Islet precursor cell (in vitro differentiated cells): ENCODE results near the gene PTPRN2.

Experiments
- DNase-seq: peaks from one replicate; pipeline ENCODE4 v3.0.0-alpha.2; 2018

PTPRN2 gene

DNA sequence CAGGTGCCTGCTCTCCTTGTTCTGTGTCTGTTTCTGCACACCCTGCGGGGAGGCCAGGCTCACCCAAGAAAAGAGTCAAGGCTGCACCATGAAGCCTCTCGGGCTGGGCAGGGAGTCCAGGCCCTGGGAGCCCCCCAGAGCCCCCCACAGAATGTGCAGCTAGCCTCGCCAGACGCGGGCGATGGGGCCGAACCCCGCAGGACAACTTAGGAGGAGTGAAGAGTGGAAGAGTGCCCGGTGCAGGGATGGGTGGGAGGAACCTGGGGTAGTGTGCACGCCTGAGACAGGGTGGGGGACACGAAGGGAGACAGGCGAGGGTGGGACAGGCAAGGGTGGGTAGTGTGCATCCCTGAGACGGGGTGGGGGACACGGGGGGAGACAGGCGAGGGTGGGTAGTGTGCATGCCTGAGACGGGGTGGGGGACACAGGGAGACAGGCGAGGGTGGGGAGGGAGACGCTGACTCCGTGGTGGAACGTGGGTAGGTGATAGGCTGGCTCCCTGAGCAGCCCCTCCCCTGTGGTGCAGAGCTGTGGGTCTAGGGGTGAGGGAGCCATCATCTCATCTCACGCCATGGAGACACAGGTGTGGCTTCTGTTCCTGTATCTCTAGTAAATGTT is 635.5 kb downstream of the PTPRN2 start:
- no peak for DNase-seq

DNA sequence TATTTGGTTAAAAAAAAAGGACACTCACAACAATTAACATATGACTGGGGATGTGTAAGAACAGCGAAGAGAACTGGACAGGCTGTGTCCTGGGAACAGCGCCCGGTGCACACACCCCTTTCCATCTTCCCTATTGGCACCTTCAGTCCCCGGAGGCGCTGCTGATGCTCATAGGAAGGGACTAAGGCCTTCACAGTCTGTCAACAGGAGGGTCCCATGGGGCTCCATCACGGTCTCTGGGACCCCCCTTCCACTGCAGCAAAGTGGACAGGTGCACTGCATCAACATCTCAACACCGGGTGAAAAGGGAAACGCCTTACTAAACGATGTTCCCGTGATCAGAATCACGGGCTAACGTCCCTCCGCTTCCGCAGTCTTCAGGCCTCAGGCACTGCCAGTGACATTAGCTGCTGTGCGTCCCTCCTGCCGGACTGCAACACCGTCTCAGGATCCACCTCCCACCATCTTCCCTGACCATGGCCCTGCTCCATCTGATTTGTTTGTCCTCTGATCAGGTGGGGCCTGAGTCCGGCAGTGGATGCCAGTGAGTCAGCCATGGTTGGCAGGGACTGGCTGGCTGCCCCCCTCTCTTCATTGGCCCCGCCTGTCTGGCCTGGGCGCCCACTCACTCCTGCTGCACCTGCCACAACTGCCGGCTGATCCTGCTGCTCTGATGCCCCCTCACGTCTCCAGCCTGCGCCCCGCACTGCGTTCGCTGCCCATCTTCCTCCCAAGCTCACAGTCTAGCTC is 636.1 kb downstream of the PTPRN2 start:
- DNase-seq, result no peak

DNA sequence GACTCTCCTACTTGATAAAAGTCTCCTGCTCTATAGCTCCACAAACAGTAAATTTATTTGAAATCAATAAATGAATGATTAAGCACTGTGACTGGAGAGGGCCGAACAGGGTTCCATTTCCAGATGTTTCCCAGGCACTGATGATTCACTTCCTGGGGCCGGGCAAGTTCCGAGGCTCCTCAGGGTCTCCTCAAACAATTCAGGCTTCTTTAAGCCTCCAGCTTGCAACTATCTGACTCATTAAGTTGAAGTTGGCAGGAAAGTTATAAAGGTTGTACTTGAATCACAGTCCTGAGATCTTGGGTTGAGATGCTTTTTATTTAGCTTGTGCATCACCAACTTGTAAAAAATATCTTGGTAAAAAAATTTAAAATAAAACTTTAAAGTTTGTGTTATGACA is 637.9 kb downstream of the PTPRN2 start:
- no peak for DNase-seq

DNA sequence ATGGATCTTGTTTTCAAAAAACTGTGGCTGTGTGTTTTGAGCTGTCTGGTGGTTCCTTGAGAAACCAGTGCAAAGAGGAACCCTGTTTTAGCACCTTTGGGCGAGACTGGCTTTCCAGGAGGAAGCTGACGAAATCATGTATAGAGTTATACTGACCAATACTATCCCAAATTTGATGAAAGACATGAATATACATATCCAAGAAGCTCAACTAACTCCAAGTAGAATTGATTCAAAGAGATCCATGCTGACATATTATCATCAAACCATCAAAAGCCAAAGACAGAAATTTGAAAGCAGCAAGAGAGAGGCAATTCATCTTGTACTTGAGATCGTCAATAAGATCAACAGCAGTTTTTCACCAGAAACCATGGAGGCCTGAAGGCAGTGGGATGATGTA is 640.1 kb downstream of the PTPRN2 start:
- DNase-seq, result no peak

DNA sequence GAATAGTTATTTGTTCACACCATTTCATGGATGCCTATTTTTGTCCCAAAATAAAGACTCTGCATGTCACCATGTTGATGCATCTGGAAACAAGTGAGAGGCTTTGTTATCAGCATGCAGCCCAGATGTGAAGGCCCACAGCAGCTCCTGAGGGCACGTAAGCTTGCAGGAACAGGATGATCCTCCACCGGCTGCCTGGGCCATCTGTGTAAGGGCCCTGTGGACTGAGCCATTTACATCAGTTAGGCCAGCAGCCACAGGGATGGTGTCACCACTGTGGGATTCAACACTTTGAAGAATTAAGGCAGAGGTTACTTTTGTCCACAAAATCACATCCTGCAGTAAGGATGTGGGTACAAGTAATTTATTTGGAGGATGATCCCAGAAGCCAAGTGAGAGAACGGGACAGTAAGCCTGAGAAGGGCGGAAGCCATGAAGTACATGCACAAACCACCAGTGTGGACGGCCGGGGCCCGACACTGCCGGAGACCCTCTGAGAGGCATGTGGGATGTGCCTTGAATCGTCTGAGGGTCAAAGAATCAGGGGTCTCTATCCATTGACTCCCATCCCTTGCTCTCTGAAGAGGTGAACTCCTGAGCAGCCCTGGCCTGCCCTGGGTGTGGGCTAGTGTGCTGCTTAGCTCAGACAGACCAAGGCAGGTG is 641.1 kb downstream of the PTPRN2 start:
- no peak for DNase-seq

DNA sequence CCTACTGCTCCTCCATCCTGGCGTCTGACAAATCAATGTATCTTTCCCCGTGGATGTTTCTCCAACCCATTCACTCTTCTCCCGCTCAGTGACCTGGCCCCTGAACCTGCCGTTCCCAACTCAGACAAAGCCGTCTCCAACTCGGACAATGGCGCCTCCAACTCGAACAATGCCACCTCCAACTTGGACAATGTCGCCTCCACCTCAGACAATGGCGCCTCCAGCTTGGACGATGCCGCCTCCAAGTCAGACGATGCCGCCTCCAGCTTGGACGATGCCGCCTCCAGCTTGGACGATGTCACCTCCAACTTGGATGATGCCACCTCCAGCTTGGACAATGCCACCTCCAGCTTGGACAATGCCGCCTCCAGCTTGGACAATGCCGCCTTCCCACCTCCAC is 642.2 kb downstream of the PTPRN2 start:
- no peak for DNase-seq

DNA sequence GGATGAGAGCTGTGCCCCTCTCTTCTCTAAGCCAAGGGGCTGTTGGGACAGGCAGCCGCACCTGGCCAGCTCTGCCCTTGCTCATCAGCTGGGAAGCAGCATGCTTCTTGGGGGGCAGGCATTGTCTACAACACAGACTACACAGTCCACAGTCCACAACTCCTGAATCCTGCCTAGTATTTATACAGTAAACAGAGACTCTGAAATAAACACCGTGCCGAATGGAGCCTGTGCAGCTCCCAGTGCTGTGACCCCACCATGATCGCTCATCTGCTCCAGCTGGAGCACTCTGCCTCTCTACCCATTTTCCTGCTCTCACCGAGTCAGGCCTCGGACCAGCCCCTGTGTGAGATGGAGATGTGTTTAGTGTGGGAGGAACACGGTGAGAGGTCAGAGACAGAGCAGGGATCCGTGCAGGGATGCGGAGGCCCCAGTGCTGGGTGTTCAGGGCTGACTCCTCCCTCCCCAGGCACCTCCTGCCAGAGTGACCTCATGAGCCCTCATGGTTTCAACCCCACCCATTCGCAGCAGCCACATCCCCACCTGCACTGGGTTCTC is 642.8 kb downstream of the PTPRN2 start:
- no peak for DNase-seq

DNA sequence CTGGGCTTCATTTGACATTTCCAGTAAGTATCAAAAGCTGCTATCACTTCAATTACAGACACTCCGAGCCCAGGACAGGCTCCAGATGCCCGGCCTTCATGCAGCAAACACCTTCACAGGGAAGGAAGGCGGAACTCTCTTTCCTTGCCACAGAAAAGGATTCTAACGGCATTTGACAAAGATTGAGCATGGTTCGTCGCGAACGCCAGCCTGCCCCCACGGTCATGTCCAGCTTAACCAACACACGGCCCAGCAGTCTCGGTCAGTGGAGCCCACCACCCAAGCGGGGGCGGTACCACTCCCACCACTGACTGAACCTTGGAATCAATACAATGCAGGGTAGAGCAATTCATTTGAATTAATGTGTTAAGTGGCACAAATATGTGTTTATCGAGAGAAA is 643.6 kb downstream of the PTPRN2 start:
- DNase-seq, result peak; percentile 39

DNA sequence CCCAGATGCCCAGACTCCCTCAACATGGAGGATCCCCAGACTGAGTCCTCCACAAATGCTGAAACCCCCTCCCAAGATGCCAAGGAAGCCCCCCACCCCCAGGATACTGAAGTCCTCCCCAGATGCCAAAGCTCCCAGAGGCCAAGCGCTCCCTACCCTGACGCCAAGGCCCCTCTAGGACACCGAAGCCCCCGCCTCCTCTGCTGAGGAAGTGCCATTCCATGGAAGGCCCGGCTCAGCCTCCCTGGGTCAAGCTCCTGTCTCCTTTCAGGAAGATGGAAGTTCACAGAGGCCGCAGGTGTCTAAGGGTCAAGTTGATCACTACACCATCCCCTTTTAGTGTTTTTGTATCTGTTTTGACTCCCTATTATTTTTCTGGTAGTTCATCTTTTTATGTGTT is 644.1 kb downstream of the PTPRN2 start:
- peak; percentile 20 for DNase-seq

DNA sequence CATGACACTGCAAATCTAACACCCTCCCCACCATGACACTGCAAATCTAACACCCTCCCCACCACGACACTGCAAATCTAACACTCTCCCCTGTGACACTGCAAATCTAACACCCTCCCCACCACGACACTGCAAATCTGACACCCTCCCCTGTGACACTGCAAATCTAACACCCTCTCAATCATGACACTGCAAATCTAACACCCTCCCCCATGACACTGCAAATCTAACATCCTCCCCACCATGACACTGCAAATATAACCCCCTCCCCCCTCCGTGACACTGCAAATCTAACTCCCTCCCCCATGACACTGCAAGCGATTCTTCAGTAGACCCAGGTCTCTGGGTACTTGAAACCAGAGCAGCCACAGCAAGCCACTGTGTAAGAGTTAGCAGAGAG is 646.4 kb downstream of the PTPRN2 start:
- no peak for DNase-seq

DNA sequence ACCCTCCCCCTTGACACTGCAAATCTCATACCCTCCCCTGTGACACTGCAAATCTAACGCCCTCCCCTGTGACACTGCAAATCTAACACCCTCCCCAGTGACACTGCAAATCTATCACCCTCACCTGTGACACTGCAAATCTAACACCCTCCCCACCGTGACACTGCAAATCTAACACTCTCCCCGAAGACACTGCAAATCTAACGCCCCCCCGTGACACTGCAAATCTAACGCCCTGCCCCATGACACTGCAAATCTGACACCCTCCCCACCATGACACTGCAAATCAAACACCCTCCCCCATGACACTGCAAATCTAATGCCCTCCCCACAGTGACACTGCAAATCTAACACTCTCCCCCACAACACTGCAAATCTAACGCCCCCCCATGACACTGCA is 647.1 kb downstream of the PTPRN2 start:
- DNase-seq, result no peak

DNA sequence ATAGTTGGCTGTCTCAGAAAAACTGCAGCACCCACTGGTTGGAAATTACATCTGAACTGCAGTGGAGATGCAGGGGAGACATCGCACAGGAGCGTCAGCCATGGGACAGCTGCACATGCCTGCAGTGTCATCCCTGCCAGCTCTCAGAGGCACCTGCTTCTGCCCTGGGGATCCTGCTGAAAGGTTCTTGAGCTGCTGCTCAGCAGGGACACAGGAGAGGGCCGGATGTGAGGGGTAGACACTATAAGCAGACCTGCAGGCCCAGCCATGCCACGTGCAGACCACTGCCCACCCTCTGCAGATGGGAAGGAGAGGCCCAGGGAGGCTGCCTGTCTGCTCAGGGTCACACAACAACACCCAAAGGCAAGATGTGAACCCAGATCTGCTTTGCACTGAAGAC is 649.4 kb downstream of the PTPRN2 start:
- DNase-seq, result peak; percentile 38

DNA sequence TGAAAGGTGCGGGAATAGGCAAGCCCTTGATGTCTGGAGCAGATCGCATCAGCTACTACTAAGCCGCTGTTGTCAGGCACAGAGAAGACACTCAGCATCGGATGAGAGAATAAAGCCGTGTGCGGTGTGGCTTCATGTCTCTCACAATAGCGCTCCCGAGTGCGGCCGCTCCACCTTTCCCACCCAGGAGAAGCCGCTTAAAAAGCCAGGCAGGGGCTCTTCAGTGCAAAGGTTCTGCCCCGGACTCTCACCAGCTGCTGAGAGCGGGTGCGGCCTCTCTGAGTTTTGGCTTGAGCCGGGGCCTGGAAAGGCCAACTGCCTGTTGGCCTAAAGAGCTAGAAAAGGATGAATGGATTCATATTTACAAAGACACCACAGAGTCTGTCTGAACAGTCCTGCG is 650.2 kb downstream of the PTPRN2 start:
- DNase-seq, result peak; percentile 32

DNA sequence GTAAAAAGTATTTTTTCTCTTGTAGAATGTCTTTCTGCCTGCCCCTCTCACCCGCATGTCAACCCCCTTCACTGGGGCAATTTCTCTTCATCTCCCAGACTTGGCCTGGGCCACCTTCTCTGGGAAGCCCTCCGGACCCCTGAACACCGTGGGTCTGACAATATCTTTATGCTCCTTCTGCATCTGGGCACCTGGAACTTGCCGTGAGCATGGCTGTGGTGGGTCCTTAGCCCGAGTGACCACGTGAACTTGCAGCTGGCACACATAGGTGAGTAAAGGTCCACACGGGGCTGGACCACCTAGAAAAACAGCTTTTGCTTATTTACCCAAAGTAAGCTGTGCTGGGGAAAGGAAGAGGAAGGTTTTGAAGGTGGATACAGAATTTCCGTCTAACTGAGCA is 650.6 kb downstream of the PTPRN2 start:
- DNase-seq, result no peak

DNA sequence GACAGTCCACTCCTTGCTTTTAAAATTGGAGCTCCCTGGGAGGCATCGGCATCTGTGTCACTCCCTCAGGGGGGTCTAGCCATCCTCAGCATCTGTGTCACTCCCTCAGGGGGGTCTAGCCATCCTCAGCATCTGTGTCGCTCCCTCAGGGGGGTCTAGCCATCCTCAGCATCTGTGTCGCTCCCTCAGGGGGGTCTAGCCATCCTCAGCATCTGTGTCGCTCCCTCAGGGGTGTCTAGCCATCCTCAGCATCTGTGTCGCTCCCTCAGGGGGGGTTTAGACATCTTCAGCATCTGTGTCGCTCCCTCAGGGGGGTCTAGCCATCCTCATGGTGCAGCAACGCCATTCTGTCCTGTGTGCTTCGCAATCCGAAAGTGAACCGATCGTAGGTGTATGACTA is 651.9 kb downstream of the PTPRN2 start:
- peak; percentile 17 for DNase-seq

DNA sequence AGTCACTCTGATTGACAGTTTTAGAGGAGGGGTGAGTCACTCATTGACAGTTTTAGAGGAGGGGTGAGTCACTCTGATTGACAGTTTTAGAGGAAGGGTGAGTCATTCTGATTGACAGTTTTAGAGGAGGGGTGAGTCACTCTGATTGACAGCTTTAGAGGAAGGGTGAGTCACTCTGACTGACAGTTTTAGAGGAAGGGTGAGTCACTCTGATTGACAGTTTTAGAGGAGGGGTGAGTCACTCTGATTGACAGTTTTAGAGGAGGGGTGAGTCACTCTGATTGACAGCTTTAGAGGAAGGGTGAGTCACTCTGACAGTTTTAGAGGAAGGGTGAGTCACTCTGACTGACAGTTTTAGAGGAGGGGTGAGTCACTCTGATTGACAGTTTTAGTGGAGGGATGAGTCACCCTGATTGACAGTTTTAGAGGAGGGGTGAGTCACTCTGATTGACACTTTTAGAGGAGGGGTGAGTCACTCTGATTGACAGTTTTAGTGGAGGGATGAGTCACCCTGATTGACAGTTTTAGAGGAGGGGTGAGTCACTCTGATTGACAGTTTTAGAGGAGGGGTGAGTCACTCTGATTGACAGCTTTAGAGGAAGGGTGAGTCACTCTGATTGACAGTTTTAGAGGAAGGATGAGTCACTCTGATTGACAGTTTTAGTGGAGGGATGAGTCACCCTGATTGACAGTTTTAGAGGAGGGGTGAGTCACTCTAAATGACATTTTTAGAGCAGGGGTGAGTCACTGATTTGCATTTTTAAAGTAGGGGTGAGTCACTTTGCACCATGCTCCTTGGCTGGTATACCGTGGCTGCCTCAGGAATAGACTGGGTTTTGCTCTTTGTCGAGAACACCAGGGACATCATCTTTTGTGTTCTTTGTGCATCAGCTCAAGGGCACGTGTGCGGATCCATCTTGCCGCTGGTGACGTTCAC is 654.1 kb downstream of the PTPRN2 start:
- peak; percentile 11 for DNase-seq

DNA sequence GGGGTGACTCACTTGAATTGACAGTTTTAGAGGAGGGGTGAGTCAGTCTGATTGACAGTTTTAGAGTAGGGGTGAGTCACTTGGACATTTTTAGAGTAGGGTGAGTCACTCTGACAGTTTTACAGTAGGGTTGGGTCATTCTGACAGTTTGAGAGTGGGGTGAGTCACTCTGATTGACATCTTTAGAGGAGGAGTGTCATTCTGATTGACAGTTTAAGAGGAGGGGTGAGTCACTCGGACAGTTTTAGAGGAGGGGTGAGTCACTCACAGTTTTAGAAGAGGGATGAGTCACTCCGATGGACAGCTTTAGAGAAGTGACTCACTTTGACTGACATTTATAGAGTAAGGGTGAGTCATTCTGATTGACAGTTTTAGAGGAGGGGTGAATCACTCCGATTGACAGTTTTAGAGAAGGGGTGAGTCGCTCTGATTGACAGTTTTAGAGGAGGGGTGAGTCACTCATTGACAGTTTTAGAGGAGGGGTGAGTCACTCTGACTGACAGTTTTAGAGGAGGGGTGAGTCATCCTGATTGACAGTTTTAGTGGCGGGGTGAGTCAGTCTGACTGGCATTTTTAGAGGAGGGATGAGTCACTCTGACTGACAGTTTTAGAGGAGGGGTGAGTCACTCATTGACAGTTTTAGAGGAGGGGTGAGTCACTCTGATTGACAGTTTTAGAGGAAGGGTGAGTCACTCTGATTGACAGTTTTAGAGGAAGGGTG is 655.0 kb downstream of the PTPRN2 start:
- peak; percentile 44 for DNase-seq

DNA sequence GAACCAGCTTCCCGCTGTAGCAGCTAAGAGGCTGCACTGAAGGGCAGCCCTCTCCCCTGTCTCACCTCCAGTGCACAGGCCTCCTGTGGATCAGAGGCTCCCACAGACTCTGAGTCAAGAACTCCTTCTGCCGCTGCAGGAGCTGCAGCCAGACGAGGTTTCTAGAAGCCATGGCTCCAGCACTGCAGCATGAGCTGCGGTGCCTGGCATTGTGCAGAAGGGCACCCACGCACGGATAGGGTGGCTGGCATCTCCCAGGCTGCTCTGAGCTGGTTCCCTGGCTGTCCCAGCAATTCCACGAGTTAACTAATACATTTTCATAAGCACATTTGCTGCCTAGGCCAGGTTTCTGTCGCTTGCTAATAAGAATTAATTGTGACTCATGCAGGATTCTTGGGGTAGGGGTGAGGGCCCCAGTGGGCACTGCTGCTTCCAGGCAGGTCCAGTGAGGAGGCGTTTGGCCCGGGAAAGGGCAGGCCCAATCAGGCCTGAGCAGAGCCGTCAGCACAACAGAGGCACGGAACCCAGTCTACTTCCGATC is 656.6 kb downstream of the PTPRN2 start:
- no peak for DNase-seq

DNA sequence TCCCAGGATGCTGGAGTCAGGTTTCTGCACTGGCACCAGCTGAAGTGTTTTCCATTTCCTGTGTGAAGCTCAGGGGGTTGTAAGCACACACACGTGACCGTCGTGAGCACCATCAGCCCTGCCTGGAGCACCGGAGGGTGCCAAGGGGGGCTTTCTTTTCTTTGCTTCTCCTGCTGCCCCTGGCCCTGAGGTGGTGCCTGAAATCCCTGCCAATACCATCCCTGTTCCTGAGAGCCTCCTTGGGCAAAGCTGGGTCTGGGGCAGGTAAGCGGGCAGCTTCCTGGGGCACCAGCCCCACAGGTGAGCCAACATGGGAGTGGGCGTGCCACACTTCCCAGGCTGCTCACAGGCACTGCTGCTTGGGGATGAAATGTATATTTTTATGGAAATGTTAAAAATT is 657.2 kb downstream of the PTPRN2 start:
- no peak for DNase-seq

DNA sequence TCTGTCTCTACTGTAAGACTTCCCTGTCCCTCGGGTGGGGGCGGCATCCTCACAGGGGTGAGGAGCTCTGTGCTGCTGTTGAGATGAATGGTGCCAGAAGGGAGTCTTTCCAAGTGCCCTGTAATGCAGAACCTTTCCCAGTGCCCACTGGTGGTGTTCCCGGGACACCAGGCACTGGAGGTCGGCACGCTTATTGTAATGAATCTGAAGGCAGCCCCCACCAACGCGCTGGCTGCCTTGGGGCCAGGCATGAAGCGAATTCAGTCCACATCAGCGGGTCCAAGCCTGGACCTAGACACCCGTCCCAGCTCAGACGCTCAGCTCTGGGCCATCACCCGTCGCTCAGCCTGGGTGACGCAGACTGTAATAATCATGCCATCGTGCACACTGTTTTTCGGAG is 658.0 kb downstream of the PTPRN2 start:
- no peak for DNase-seq

DNA sequence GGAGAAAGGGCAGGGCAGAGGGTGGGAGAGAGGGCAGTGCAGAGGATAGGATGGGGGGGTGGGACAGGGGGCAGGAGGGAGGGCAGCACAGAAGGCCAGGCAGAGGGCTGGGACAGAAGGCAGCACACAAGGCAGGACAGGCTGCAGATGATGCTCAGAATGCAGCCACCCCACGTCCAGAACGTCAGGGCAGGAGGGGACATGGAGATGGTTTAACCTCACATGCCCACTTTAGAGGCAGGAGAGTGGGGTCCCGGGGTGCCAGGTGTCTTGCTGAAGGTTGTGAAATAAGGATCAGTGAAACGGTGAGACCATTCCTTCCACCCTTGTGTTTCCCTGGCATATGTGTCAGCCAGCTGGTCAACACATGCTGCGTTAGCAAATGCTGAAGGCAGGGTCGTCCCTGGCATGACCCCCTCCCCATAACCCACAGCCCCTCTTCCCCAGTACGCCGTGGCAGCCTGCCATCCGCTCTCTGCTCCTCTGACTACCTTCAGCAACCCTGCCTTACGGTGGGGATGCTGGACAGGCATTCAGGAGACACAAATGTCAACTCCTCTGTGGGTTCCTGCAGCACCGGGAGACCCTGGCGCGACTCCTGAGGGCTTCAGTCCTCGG is 658.7 kb downstream of the PTPRN2 start:
- DNase-seq, result no peak
